Measurements from ENCODE around the gene SPTBN1.
"Not testable (repeated sequence)": the region's sequence is repeated elsewhere in the genome, so short reads cannot be mapped to it uniquely, and the experiment has no call there.

Gene SPTBN1

DNA sequence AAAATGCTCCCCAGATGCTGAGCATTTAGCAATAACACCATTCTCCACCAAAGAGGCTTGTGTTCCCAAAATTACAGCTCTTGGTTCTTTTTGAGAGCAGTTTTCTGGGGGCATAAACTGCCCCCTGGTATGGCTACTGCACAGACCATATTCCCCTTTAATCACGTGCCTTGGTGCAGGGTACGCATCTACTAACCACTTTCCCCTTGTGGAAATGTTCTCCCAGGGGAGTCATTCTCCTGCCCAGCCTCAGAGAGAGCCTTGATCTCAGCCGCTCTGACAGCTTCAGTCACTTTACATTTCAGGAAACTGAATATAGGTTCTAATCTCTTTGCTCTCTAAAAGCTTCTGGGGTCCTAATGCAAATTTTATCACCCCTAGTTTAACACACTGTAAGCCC is 222.6 kb downstream of the SPTBN1 start:
- no peaks in the 10 kb centered on the region for H3K36me3 ChIP-seq (ENCODE audit: control insufficient read depth, low read depth, low read length)
- H3K9me3 ChIP-seq (ENCODE audit: control insufficient read depth, low read depth, low read length), result no peaks in the 10 kb centered on the region
- H3K27me3 ChIP-seq (ENCODE audit: control insufficient read depth, insufficient read depth, low read length), result no peaks in the 10 kb centered on the region
- H3K4me3 ChIP-seq (ENCODE audit: low read length), result no peak overlapping the region
- H3K27ac ChIP-seq (ENCODE audit: low read length), result no peak overlapping the region
- H3K9ac ChIP-seq (ENCODE audit: low read length), result no peak overlapping the region
- H3K4me1 ChIP-seq (ENCODE audit: control insufficient read depth, low read depth, low read length), result no peaks in the 10 kb centered on the region

- Histone ChIP-seq H3K27ac (ENCODE audit: low read length) (no peak overlapping the region), H3K4me1 (ENCODE audit: control insufficient read depth, low read depth, low read length) (no peaks in the 10 kb centered on the region), H3K36me3 (ENCODE audit: control insufficient read depth, low read depth, low read length) (no peaks in the 10 kb centered on the region), H3K9me3 (ENCODE audit: control insufficient read depth, low read depth, low read length) (no peaks in the 10 kb centered on the region), H3K9ac (ENCODE audit: low read length) (no peak overlapping the region), H3K4me3 (ENCODE audit: low read length) (no peak overlapping the region), H3K27me3 (ENCODE audit: control insufficient read depth, insufficient read depth, low read length) (no peaks in the 10 kb centered on the region)
Measured at GRCh38 chr2:54680397-54681041, 224.4 kb downstream of the SPTBN1 start.

GRCh38 chr2:54681416-54681815 is 225.3 kb downstream of the SPTBN1 start:
- no peak overlapping the region for H3K4me3 ChIP-seq (ENCODE audit: low read length)
- H3K36me3 ChIP-seq (ENCODE audit: control insufficient read depth, low read depth, low read length), result no peaks in the 10 kb centered on the region
- H3K9me3 ChIP-seq (ENCODE audit: control insufficient read depth, low read depth, low read length), result no peaks in the 10 kb centered on the region
- H3K27ac ChIP-seq (ENCODE audit: low read length), result no peak overlapping the region
- H3K9ac ChIP-seq (ENCODE audit: low read length), result no peak overlapping the region
- no peaks in the 10 kb centered on the region for H3K27me3 ChIP-seq (ENCODE audit: control insufficient read depth, insufficient read depth, low read length)
- H3K4me1 ChIP-seq (ENCODE audit: control insufficient read depth, low read depth, low read length), result no peaks in the 10 kb centered on the region

GRCh38 chr2:54683596-54683995 is 227.5 kb downstream of the SPTBN1 start:
- Histone ChIP-seq H3K9ac (ENCODE audit: low read length) (no peak overlapping the region), H3K9me3 (ENCODE audit: control insufficient read depth, low read depth, low read length) (no peaks in the 10 kb centered on the region), H3K27ac (ENCODE audit: low read length) (no peak overlapping the region), H3K4me3 (ENCODE audit: low read length) (no peak overlapping the region), H3K27me3 (ENCODE audit: control insufficient read depth, insufficient read depth, low read length) (no peaks in the 10 kb centered on the region), H3K36me3 (ENCODE audit: control insufficient read depth, low read depth, low read length) (no peaks in the 10 kb centered on the region), H3K4me1 (ENCODE audit: control insufficient read depth, low read depth, low read length) (no peaks in the 10 kb centered on the region)

DNA sequence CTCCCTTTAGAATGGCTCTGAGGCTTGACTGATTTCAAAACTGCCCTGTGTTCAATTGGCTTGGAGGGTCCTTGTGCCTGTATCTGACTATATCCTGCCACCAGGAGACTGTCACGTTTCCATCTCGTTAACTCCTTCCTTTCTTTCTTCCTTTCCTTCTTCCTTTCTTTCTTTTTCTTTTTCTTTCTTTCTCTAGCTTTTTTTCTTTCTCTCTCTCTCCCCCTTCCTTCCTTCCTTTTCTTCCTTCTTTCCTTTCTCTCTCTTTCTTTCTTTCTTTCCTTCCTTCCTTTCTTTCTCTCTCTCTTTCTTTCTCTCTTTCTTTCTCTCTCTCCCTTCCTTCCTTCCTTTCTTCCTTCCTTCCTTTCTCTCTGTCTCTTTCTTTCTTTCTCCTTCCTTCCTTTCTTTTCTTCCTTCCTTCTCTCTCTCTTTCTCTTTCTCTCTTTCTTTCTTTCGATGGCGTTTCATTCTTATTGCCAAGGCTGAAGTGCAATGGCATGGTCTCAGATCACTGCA is 229.2 kb downstream of the SPTBN1 start:
- Histone ChIP-seq H3K27me3 (ENCODE audit: control insufficient read depth, insufficient read depth, low read length) (no peaks in the 10 kb centered on the region), H3K27ac (ENCODE audit: low read length) (no peak overlapping the region), H3K9me3 (ENCODE audit: control insufficient read depth, low read depth, low read length) (no peaks in the 10 kb centered on the region), H3K4me1 (ENCODE audit: control insufficient read depth, low read depth, low read length) (no peaks in the 10 kb centered on the region), H3K9ac (ENCODE audit: low read length) (no peak overlapping the region), H3K36me3 (ENCODE audit: control insufficient read depth, low read depth, low read length) (no peaks in the 10 kb centered on the region), H3K4me3 (ENCODE audit: low read length) (no peak overlapping the region)

DNA sequence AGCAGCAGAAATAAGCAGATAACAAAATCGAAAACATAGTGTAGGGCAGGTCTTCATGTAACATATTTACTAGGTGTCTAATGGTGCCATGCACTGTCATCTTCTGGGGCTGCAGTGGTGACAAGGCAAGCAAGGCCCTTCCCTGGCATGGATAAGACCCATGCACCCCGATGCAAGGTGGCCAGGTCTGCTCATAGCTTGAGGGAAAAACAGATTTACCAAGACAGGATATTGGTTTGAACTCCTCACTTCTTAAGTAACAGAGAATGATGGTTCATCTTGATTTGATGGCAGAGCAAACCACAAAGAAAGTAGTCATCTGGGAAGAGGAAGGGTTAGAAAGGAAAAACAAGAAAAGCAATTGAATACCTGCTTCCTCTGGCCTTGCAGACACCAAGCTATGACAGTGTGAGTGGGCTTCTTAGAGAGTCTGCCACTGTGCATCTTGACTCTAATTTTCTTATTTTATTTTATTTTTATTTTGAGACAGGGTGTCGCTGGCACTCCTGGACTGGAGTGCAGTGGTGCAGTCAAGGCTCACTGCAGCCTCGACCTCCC is 231.5 kb downstream of the SPTBN1 start:
- Histone ChIP-seq H3K27ac (ENCODE audit: low read length) (no peak overlapping the region), H3K9me3 (ENCODE audit: control insufficient read depth, low read depth, low read length) (no peaks in the 10 kb centered on the region), H3K9ac (ENCODE audit: low read length) (no peak overlapping the region), H3K4me3 (ENCODE audit: low read length) (no peak overlapping the region), H3K4me1 (ENCODE audit: control insufficient read depth, low read depth, low read length) (no peaks in the 10 kb centered on the region), H3K27me3 (ENCODE audit: control insufficient read depth, insufficient read depth, low read length) (no peaks in the 10 kb centered on the region), H3K36me3 (ENCODE audit: control insufficient read depth, low read depth, low read length) (no peaks in the 10 kb centered on the region)

- no peaks in the 10 kb centered on the region for H3K4me1 ChIP-seq (ENCODE audit: control insufficient read depth, low read depth, low read length)
- H3K27me3 ChIP-seq (ENCODE audit: control insufficient read depth, insufficient read depth, low read length), result no peaks in the 10 kb centered on the region
- no peaks in the 10 kb centered on the region for H3K36me3 ChIP-seq (ENCODE audit: control insufficient read depth, low read depth, low read length)
- no peak overlapping the region for H3K4me3 ChIP-seq (ENCODE audit: low read length)
- no peak overlapping the region for H3K27ac ChIP-seq (ENCODE audit: low read length)
- no peak overlapping the region for H3K9ac ChIP-seq (ENCODE audit: low read length)
- H3K9me3 ChIP-seq (ENCODE audit: control insufficient read depth, low read depth, low read length), result no peaks in the 10 kb centered on the region
Measured at GRCh38 chr2:54691445-54692135, 235.5 kb downstream of the SPTBN1 start.

DNA sequence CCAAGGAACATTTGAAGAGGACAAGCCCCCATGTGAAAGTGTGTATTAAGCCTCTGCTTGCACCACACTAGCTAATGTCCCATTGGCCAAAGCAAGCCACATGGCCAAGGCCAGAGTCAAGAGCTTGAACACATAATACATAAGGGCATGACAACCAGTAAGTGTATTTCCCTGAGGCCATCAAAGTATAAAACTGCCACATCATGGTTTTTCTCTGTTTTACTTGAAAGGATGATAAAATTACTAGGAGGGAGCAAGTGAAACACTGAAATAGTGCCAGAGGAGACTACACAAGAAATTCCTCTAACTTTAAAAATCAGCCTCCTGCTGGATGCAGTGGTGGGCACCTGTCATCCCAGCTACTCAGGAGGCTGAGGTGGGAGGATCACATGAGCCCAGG is 236.4 kb downstream of the SPTBN1 start:
- H3K9ac ChIP-seq (ENCODE audit: low read length), result no peak overlapping the region

GRCh38 chr2:54695378-54695777 is 239.3 kb downstream of the SPTBN1 start:
- Histone ChIP-seq H3K27ac (ENCODE audit: low read length) (no peak overlapping the region), H3K36me3 (ENCODE audit: control insufficient read depth, low read depth, low read length) (no peaks in the 10 kb centered on the region), H3K4me1 (ENCODE audit: control insufficient read depth, low read depth, low read length) (no peaks in the 10 kb centered on the region)

More for the DNA sequence above, 236.4 kb downstream of the SPTBN1 start:
- Histone ChIP-seq H3K27me3 (ENCODE audit: control insufficient read depth, insufficient read depth, low read length) (no peaks in the 10 kb centered on the region), H3K4me3 (ENCODE audit: low read length) (no peak overlapping the region), H3K4me1 (ENCODE audit: control insufficient read depth, low read depth, low read length) (no peaks in the 10 kb centered on the region), H3K9me3 (ENCODE audit: control insufficient read depth, low read depth, low read length) (no peaks in the 10 kb centered on the region), H3K36me3 (ENCODE audit: control insufficient read depth, low read depth, low read length) (no peaks in the 10 kb centered on the region), H3K27ac (ENCODE audit: low read length) (no peak overlapping the region)

GRCh38 chr2:54697934-54698333 is 241.8 kb downstream of the SPTBN1 start:
- Histone ChIP-seq H3K36me3 (ENCODE audit: control insufficient read depth, low read depth, low read length) (no peaks in the 10 kb centered on the region), H3K27ac (ENCODE audit: low read length) (no peak overlapping the region), H3K27me3 (ENCODE audit: control insufficient read depth, insufficient read depth, low read length) (no peaks in the 10 kb centered on the region), H3K9me3 (ENCODE audit: control insufficient read depth, low read depth, low read length) (no peaks in the 10 kb centered on the region), H3K4me3 (ENCODE audit: low read length) (no peak overlapping the region), H3K9ac (ENCODE audit: low read length) (no peak overlapping the region), H3K4me1 (ENCODE audit: control insufficient read depth, low read depth, low read length) (no peaks in the 10 kb centered on the region)

More at GRCh38 chr2:54695378-54695777, 239.3 kb downstream of the SPTBN1 start:
- Histone ChIP-seq H3K4me3 (ENCODE audit: low read length) (no peak overlapping the region), H3K27me3 (ENCODE audit: control insufficient read depth, insufficient read depth, low read length) (no peaks in the 10 kb centered on the region), H3K9me3 (ENCODE audit: control insufficient read depth, low read depth, low read length) (no peaks in the 10 kb centered on the region), H3K9ac (ENCODE audit: low read length) (no peak overlapping the region)

DNA sequence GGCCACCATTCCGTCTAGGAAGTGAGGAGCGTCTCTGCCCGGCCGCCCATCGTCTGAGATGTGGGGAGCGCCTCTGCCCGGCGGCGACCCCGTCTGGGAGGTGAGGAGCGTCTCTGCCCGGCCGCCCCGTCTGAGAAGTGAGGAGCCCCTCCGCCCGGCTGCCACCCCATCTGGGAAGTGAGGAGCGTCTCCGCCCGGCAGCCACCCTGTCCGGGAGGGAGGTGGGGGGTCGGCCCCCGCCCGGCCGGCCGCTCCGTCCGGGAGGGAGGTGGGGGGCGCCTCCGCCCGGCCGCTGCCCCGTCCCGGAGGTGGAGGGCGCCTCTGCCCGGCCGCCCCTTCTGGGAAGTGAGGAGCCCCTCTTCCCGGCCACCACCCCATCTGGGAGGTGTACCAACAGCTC is 242.8 kb downstream of the SPTBN1 start:
- H3K27ac ChIP-seq (ENCODE audit: low read length); H3K9ac ChIP-seq (ENCODE audit: low read length); H3K36me3 ChIP-seq (ENCODE audit: control insufficient read depth, low read depth, low read length); H3K27me3 ChIP-seq (ENCODE audit: control insufficient read depth, insufficient read depth, low read length); H3K4me3 ChIP-seq (ENCODE audit: low read length); H3K9me3 ChIP-seq (ENCODE audit: control insufficient read depth, low read depth, low read length); H3K4me1 ChIP-seq (ENCODE audit: control insufficient read depth, low read depth, low read length): not testable (repeated sequence)

- Histone ChIP-seq H3K4me3 (ENCODE audit: low read length) (no peak overlapping the region), H3K4me1 (ENCODE audit: control insufficient read depth, low read depth, low read length) (no peaks in the 10 kb centered on the region), H3K36me3 (ENCODE audit: control insufficient read depth, low read depth, low read length) (no peaks in the 10 kb centered on the region), H3K9me3 (ENCODE audit: control insufficient read depth, low read depth, low read length) (no peaks in the 10 kb centered on the region), H3K27ac (ENCODE audit: low read length) (no peak overlapping the region), H3K27me3 (ENCODE audit: control insufficient read depth, insufficient read depth, low read length) (no peaks in the 10 kb centered on the region), H3K9ac (ENCODE audit: low read length) (no peak overlapping the region)
Measured at GRCh38 chr2:54699665-54700064, 243.5 kb downstream of the SPTBN1 start.
